Measurements from ENCODE around the gene ARHGDIB.

Gene ARHGDIB

GRCh38 chr12:14923944-14924343 is 37.5 kb downstream of the ARHGDIB start:
- no peak for DNase-seq

- no peak for DNase-seq
These were observed 40.2 kb downstream of the ARHGDIB start for GRCh38 chr12:14921218-14921617.

- DNase-seq: no peak
These were observed 40.8 kb downstream of the ARHGDIB start for GRCh38 chr12:14920475-14921126.

GRCh38 chr12:14919455-14919854 is 41.9 kb downstream of the ARHGDIB start:
- no peak for DNase-seq

- no peak for DNase-seq
These were observed 45.7 kb downstream of the ARHGDIB start for GRCh38 chr12:14915736-14916135.

GRCh38 chr12:14913381-14913781 is 48.0 kb downstream of the ARHGDIB start:
- DNase-seq: no peak

GRCh38 chr12:14911131-14911530 is 50.3 kb downstream of the ARHGDIB start:
- DNase-seq: no peak

GRCh38 chr12:14910090-14910915 is 51.1 kb downstream of the ARHGDIB start:
- no peak for DNase-seq

- no peak for DNase-seq
These were observed 53.4 kb downstream of the ARHGDIB start for GRCh38 chr12:14907953-14908352.

- DNase-seq: no peak
These were observed 55.3 kb downstream of the ARHGDIB start for GRCh38 chr12:14906114-14906513.

- no peak for DNase-seq
These were observed 56.0 kb downstream of the ARHGDIB start for GRCh38 chr12:14905269-14906004.

- no peak for DNase-seq
These were observed 56.5 kb downstream of the ARHGDIB start for GRCh38 chr12:14904854-14905253.

GRCh38 chr12:14903386-14904098 is 57.9 kb downstream of the ARHGDIB start:
- no peak for DNase-seq

- DNase-seq: no peak
These were observed 58.9 kb downstream of the ARHGDIB start for GRCh38 chr12:14902465-14902864.

- DNase-seq: no peak
These were observed 60.2 kb downstream of the ARHGDIB start for GRCh38 chr12:14901228-14901562.

- no peak for DNase-seq
These were observed 60.7 kb downstream of the ARHGDIB start for GRCh38 chr12:14900521-14901227.

GRCh38 chr12:14896521-14897169 is 64.8 kb downstream of the ARHGDIB start:
- DNase-seq: no peak

- no peak for DNase-seq
These were observed 67.7 kb downstream of the ARHGDIB start for GRCh38 chr12:14893506-14894250.

GRCh38 chr12:14892726-14893505 is 68.5 kb downstream of the ARHGDIB start:
- no peak for DNase-seq

Data from NCI-H1930 (cell line).